Measurements from ENCODE around the gene ITGA11. TPM values are rescaled to one million over a fixed set of nuclear protein-coding genes. Genes with fewer than 3 reads are reported as not detected.

ITGA11 gene
- total and polyA plus RNA-seq, 2 of the 13 experiments (the other 11 are each of a cell fraction or from before 2014, with no cell fraction given): not detected

- TF ChIP-seq ZHX2 (IDR thresholded peaks at IDR 0.05; ENCODE audit: low read depth): no peak
- TF ChIP-seq ZHX2 (CRISPR knock-in tag; IDR thresholded peaks at IDR 0.05; ENCODE audit: borderline replicate concordance): no peak
- no peak for TF ChIP-seq PREB (CRISPR knock-in tag; IDR thresholded peaks at IDR 0.05)
- no peak for TF ChIP-seq ZNF766 (CRISPR knock-in tag; IDR thresholded peaks at IDR 0.05; ENCODE audit: borderline replicate concordance)
Observed at GRCh38 chr15:68335655-68336054, 96.3 kb downstream of the ITGA11 start (continued).

GRCh38 chr15:68335251-68335650 is 96.7 kb downstream of the ITGA11 start:
- WGBS (ENCODE audit: low lambda C conversion rate): 100% methylated on average over 1 of the region's 1 CpG
- TF ChIP-seq ELK4 (CRISPR knock-in tag; IDR thresholded peaks at IDR 0.05; ENCODE audit: borderline replicate concordance): no peak
- no peak for TF ChIP-seq NPAS2 (CRISPR knock-in tag; IDR thresholded peaks at IDR 0.05; ENCODE audit: borderline replicate concordance)
- TF ChIP-seq CHD4 (IDR thresholded peaks at IDR 0.05; ENCODE audit: borderline replicate concordance, low read length): no peak
- no peak for TF ChIP-seq RBFOX2 (IDR thresholded peaks at IDR 0.05; ENCODE audit: low read depth, low read length)
- ATAC-seq: no peak
- no peak for DNase-seq (ENCODE audit: low spot score)
- FAIRE-seq: no peak
- no peak overlapping the region for H3K9ac ChIP-seq (ENCODE audit: insufficient read depth, low read depth, low read length)
- H3K27me3 ChIP-seq (ENCODE audit: control insufficient read depth in 1 of 2, insufficient read depth in 2 of 2, low read length in 2 of 2): peaks cover 3 to 68% of the 10 kb centered on the region in 2 experiments; a peak in 4 of 5 replicates
- H3K79me2 ChIP-seq (ENCODE audit: insufficient read depth, low read length): no peaks in the 10 kb centered on the region
- intact Hi-C loops (cut with micrococcal nuclease; ENCODE audit: unreplicated experiment): no loop called here
- ChIA-PET POLR2A (no interaction called here), CTCF (ENCODE audit: low intra/inter-chr PET ratio, low total read pairs) (no interaction called here)
- no peaks in the 10 kb centered on the region for H3K36me3 ChIP-seq (replicated peaks in 1 of 2; ENCODE audit: control insufficient read depth in 1 of 2, insufficient read depth in 2 of 2, low read length in 2 of 2)
- no peaks in the 10 kb centered on the region for H4K20me1 ChIP-seq (ENCODE audit: insufficient read depth, low read length)
- H3K4me3 ChIP-seq (replicated peaks in 1 of 3; ENCODE audit: insufficient read depth in 1 of 3, low read depth in 2 of 3, low read length in 3 of 3): no peak overlapping the region
- H2AFZ ChIP-seq (ENCODE audit: low read length): no peak overlapping the region
- in situ Hi-C loops (cut with HindIII; ENCODE audit: extremely low pct_ligation_motif_present, low pct_unique_long_range_greater_than_20kb): no loop called here
- no peak overlapping the region for H3K27ac ChIP-seq (ENCODE audit: extremely low read length, insufficient read depth, low read length)
- no peaks in the 10 kb centered on the region for H3K9me3 ChIP-seq (ENCODE audit: low read length)
- no peaks in the 10 kb centered on the region for H3K4me1 ChIP-seq (ENCODE audit: insufficient read depth, low read length)
- H3K4me2 ChIP-seq (ENCODE audit: low read depth, low read length): no peak overlapping the region
- BruUV-seq (replicated peaks): no TSS peak
